GM08714 (cell line): ENCODE data around the gene CLDN5.

Experiments used
- H3K4me3 ChIP-seq: fragments of 200-500 bp; sonication (Bioruptor generic); 2 replicates; pipeline ENCODE4 v1.5.1; 2014; ENCODE audit warnings: mild to moderate bottlenecking, low read length, inconsistent platforms
- ZNF274 ChIP-seq: IDR thresholded peaks from 2 replicates; pipeline ENCODE4 v1.6.1; 2012; ENCODE audit warnings: mild to moderate bottlenecking, low read depth, low read length

Gene CLDN5

GRCh38 chr22:19524170-19525115 lies at the start of gene CLDN5:
Gene CLDN5, minus strand, starts transcription at chr22:19524410. Its CDS starts 155 bp downstream, at chr22:19524255.
- no peak for TF ChIP-seq ZNF274
- no peak within 1 kb of the TSS for H3K4me3 ChIP-seq

DNA sequence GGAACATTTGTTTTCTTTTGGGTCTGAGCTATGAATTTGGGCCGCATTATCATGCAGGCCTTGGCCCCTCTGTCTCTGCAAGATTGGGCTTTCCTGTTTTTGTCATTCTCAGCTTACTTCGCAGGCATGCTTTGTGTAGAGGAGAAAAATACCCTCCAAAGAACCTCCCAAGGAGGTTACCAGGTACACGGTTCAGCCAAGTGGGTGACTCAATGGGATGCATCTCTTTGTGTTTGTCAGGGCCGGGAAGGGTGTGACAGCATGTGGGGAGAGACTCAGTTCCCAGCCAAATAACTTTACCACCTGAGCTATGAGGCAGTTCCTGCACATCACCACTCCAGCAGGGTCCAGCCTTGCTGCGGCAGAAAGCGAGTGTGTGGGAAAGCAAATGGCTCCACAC lies 47.8 kb upstream of the CLDN5 start:
- TF ChIP-seq ZNF274: no peak
- H3K4me3 ChIP-seq: no peak overlapping the region

- no peak for TF ChIP-seq ZNF274
- H3K4me3 ChIP-seq: no peak overlapping the region
Observed at GRCh38 chr22:19571207-19571795, 47.1 kb upstream of the CLDN5 start.

- no peak overlapping the region for H3K4me3 ChIP-seq
- TF ChIP-seq ZNF274: no peak
Observed at GRCh38 chr22:19569976-19570375, 45.8 kb upstream of the CLDN5 start.

DNA sequence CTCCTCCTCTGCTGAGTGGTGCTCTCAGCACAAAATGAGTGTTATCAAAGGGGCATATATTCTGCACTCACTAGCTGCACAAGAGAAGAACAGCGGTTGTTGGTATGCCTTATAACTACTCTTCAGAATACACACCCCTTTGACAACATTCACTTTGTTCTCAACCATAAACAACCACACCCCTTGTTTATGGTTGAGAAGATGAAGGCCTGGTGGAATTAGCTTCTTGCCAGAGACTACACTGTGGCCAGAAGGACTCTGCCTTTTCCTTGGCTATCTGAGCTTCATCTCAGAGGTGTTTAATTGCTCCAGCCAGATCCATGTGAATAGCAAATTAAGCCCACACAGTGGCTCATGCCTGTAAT lies 45.0 kb upstream of the CLDN5 start:
- H3K4me3 ChIP-seq: no peak overlapping the region
- TF ChIP-seq ZNF274: no peak

- H3K4me3 ChIP-seq: no peak overlapping the region
- no peak for TF ChIP-seq ZNF274
Observed at GRCh38 chr22:19568337-19569275, 44.4 kb upstream of the CLDN5 start.

- H3K4me3 ChIP-seq: no peak overlapping the region
- TF ChIP-seq ZNF274: no peak
Observed at GRCh38 chr22:19567157-19568009, 43.2 kb upstream of the CLDN5 start.

- no peak for TF ChIP-seq ZNF274
- no peak overlapping the region for H3K4me3 ChIP-seq
Observed at GRCh38 chr22:19566279-19567156, 42.3 kb upstream of the CLDN5 start.

GRCh38 chr22:19565382-19566278 lies 41.4 kb upstream of the CLDN5 start:
- H3K4me3 ChIP-seq: no peak overlapping the region
- no peak for TF ChIP-seq ZNF274

DNA sequence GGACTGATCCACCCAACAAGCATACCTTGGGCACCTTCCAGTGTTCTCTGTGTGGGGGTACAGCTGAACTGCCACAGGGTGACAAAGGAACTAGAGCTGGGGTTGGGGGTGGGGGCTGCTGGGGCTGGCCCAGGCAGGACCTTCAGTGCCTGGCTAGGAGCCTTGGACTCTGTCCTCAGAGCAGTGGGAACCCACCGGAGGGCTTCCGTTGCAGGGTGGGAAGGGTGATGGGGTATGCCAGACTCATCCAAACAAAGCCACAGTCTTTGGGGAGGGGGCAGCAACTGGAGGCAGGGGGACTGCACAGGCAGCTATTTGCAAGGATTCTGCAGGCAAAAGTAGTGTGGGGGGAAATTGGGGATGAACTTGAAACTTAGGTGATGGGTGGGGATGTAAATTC lies 35.7 kb upstream of the CLDN5 start:
- TF ChIP-seq ZNF274: no peak
- no peak overlapping the region for H3K4me3 ChIP-seq

DNA sequence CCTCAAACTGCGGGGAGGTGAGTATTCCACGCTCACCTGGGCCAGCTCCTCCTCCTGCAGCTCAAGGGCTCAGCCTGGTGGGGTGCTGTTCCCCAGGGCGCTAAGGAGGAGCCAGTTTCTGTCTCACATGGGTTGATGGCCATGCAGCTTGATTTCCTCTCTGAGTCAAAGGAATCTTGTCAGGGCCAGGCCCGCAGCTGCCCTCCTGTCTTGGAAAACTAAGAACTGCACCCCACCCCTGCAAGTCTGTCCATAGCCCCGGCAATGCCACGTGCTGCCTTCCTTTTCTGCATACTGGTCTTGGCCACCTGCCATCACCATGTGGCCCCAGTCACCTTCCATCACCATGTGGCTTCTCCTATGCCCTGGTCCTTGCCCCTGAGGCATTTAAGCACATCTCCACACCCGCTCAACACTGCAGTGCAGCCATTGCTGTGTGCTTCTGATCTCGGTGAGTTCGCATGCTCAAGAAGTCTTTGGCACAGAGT lies 35.2 kb upstream of the CLDN5 start:
- no peak for TF ChIP-seq ZNF274
- H3K4me3 ChIP-seq: no peak overlapping the region

DNA sequence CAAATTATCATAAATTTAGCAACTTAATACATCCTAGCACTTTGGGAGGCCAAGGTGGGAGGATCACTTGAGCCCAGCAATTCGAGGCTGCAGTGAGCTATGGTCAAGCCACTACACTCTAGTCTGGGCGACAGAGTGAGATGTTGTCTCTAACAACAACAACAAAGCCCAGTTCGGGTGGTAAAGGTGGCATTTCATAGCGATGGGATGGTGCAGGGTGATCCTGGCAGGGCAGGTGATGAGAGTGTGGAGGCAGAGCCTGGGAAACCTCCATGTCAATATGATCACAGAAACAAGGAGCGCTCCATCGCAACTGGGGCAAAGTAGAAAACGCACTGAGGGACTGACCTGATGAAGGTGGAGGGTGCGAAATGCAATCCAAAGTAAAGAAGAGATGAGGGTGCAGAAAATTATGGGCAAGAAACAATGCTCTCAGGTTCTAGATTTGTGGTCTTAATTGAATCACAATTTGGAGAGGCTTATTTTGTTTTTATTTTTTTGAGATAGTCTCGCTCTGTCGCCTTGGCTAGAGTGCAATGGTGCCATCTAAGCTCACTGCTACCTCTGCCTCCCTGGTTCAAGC lies 32.8 kb upstream of the CLDN5 start:
- no peak overlapping the region for H3K4me3 ChIP-seq
- TF ChIP-seq ZNF274: no peak
